NCI-H1105 treated with DMSO at 0.1 percent for 48 hours (cell line): ENCODE data around the gene GM2A.
"Not testable (repeated sequence)": the region's sequence is repeated elsewhere in the genome, so short reads cannot be mapped to it uniquely, and the experiment has no call there.

Experiments
- DNase-seq: peaks from one replicate; lab custom pipeline; 2025; lab: John Stamatoyannopoulos, UW

Gene GM2A

DNA sequence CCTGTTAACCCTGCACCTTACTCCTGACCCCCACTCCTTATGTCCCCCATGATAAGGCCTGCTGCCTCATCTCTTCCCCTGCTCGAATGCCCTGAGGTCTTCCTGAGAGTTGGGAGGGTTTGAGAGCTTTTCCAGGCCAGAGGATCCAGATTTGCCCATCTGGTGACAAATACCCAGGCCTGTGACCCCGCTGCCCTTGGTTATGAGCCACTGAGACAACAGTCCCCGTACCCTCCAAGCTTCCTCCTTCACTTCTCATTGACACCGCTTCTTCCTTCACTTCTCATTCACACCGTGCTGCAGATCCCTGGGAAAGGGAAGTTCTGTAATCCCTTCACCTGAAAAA is 593 bp downstream of the GM2A start:
- DNase-seq: no peak

DNA sequence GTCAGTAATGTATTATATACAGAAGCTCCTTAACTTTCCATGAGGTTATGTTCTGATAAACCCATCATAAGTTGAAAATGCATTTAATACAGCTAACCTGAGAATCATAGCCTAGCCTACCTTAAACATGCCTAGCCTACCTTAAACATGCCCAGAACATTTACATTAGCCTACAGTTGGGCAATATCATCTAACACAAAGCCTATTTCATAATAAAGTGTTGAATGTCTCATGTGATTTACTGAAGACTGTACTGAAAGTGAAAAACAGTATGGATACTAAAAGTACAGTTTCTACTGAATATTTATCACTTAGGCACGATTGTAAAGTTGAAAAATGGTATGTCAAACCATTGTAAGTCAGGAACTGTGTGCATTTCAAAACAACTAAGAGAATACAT is 1.6 kb downstream of the GM2A start:
- no peak for DNase-seq

DNA sequence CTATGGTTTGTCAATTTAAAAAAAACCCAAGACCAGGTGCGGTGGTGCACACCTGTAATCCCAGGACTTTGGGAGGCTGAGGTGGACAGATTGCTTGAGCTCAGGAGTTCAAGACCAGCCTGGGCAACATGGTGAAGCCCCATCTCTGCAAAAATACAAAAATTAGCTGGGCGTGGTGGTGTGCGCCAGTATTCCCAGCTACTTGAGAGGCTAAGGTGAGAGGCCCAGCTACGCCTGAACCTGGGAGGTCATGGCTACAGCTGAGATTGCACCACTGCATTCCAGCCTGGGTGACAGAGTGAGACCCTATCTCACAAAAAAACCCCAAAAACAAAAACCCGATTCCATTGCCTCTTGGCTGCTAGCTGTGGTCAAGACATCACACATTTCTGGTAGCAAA is 2.0 kb downstream of the GM2A start:
- not testable (repeated sequence) for DNase-seq

- DNase-seq: no peak
These were observed 2.8 kb downstream of the GM2A start for GRCh38 chr5:151255621-151256286.

GRCh38 chr5:151257731-151258181 is 4.8 kb downstream of the GM2A start:
- DNase-seq: no peak

DNA sequence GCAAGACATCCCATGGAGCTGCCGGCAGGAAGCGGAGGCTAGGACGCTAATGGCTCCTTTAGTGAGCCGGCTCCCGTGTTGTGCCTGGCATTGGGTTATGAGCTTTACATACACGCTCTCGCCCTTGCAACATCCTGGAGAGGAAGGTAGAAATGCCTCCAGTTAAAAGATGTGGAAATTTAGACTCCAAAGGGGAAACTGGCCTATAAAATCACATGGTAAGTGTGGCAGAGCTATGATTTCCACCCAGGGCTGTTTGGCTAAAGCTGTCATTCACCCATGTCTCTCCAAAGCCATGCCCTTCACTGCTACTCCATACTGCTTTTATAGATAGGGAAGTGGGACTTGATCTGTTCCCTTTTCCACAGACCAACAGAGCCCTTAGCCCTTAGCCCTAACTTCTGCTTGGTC is 5.2 kb downstream of the GM2A start:
- no peak for DNase-seq

GRCh38 chr5:151258816-151259215 is 5.8 kb downstream of the GM2A start:
- no peak for DNase-seq

GRCh38 chr5:151259931-151260330 is 6.9 kb downstream of the GM2A start:
- DNase-seq: no peak

DNA sequence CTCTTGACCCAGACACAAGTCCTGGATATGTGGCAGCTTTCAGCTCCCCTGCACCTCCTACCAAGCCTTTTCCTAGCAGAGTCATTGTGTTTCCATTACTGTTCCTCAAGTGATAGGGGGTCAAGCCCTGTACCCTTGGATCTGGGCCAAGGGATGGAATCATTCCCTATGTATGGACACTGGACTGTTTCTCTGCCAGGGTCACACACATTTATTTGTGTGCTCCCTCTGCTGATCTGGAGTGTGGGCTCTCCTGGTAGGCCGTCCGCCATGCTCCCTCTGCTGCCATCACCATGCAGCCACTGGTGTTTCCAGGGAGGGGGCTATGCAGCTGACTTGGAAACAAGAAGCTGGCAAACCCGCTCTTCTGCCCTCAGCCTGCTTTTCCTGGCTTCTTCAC is 9.5 kb downstream of the GM2A start:
- DNase-seq: no peak

- DNase-seq: no peak
These were observed 11.1 kb downstream of the GM2A start for GRCh38 chr5:151264113-151264512.

DNA sequence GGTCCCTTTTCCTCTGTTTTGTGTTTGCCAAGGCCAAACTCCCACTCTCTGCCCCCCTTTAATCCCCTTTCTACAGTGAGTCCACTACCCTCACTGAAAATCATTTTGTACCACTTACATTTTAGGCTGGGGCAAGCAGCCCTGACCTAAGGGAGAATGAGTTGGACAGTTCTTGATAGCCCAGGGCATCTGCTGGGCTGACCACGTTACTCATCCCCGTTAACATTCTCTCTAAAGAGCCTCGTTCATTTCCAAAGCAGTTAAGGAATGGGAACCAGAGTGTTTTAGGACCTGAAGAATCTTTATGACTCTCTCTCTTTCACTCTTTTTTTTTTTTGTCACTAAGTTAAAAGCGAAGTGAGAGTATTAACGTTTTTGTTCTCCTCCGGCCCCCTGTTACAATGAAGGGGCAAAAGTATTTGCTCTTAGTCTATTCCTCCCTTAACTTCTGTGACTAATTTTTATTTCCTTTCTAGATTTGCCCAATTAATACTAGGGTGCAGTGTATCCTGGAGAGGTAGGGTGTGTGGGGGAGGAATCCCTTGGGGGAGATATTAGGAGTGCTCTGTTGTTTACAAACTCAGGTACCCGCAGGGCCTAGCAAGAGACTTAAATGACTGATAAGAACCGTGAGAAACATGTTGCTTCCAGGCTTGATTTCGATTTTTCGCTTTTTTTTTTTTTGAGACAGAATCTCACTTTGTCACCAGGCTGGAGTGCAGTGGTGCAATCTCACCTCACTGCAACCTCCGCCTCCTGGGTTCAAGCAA is 14.7 kb downstream of the GM2A start:
- DNase-seq: no peak

- no peak for DNase-seq
These were observed 17.6 kb downstream of the GM2A start for GRCh38 chr5:151270599-151270998.

GRCh38 chr5:151271336-151271735 is 18.4 kb downstream of the GM2A start:
- no peak for DNase-seq

GRCh38 chr5:151274666-151275065 is 21.7 kb downstream of the GM2A start:
- no peak for DNase-seq

DNA sequence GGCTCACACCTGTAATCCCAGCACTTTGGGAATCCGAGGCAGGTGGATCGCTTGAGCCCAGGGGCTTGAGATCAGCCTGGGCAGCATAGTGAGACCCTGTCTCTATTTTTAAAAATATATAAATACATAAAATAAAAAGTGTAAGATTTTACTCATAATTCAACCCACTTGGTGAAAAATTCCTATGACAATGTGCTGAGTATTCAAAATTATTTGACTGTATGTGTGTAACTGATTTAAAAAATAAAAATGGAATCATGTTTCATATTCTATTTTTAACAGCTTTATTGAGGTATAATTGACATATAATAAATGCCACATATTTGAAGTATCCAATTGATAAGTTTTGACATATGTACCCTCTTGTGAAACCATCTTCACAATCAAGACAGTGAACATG is 22.8 kb downstream of the GM2A start:
- DNase-seq: no peak

- no peak for DNase-seq
These were observed 25.9 kb downstream of the GM2A start for GRCh38 chr5:151278845-151279244.

DNA sequence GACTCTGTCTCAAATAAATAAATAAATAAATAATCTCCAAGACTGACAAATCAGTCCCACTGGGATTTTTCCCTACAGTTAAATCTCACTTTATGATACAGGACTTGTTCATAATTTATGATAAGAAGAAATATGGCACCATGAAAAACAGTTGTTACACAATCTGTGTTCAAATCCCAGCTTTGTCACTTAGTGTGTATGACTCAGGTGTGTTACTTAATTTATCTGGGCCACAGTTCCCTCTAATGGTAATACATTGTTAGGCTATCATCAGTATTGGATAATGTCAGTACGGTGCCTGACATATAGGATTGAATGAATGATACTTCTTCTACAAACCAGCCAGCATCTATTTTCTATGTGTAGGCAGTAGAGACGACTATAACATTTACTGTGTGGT is 27.5 kb downstream of the GM2A start:
- no peak for DNase-seq

DNA sequence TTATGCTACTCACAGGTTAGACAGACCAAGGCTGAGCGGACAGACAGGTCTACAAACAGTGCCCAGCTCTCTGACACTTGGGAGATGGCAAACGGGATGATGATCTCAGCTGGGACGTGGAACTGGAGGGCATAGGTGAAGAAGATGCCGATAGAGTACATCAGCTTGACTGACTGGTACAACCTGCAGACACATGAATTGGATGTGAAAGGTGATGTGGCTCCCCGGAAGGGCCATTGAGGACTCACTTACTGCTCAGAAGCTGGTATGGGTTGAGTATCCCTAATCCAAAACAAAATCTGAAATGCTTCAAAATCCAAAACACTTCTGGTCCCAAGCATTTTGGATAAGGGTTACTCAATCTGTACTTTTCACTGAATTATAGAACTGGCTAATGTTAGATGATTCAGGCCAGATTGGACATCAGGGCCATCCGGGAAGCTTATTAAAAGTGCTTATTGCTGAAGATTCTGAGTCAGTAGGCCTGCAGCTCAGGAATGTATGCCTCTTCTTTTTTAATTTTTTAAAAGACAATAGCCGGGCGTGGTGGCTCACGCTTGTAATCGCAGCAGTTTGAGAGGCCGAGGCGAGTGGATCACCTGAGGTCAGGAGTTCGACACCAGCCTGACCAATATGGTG is 28.1 kb downstream of the GM2A start:
- DNase-seq: no peak

GRCh38 chr5:151283120-151283825 is 30.3 kb downstream of the GM2A start:
- DNase-seq: no peak

DNA sequence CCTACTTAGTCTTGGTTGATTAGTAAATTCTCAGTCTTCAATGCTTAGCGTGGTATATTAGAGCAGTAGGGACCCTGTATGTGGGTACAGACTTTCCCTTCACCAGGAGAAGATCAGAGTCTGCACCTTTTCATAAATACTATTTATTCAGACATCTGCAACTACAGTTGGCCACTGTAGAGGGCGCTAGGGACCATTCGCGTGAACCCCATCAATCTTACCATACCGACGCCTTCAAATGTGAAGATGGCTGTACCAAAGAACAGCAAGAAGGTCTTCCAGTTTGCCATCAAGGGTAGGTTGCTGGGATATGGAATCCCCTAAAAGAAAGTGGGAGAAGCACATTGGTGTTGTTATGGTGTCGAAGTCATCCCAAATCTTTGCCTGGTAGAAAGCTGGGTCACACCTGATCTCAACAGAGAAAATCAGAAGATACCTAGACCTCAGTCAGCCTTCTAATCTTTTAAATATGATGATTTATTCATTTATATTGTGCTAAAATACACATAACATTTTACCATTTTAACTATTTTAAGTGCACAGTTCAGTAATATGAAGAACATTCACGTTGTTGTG is 31.5 kb downstream of the GM2A start:
- DNase-seq: no peak

- no peak for DNase-seq
These were observed 32.7 kb downstream of the GM2A start for GRCh38 chr5:151285683-151286082.

DNA sequence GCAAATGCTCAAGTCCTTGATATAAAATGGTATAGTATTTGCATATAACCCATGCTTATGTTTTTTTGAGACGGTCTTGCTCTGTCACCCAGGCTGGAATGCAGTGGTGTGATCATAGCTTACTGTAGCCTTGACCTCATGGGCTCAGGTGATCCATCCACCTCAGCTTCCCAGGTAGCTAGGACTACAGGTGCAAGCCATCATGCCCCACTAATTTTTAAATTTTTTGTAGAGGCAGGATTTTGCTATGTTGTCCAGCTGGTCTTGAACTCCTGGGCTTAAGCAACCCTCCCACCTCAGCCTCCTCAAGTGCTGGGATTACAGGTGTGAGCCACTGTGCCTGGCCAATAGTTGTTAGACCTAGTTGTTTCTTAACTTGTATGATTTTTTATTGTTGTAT is 33.3 kb downstream of the GM2A start:
- DNase-seq: no peak
